GM19397 (cell line): Measurements from ENCODE around the gene SCYL1.

Experiments used
- ATAC-seq: cut with Tn5 transposase; IDR thresholded peaks from one replicate; pipeline ENCODE4 v1.9.1; 2021; ENCODE audit warnings: mild to moderate bottlenecking, moderate library complexity; ENCODE audit not compliant: unreplicated experiment

Gene SCYL1

GRCh38 chr11:65524741-65525545, at the start of gene SCYL1:
Gene SCYL1, plus strand, starts transcription at chr11:65525083. Its CDS starts 71 bp downstream, at chr11:65525154.
- ATAC-seq = peak; percentile 59

GRCh38 chr11:65476632-65477148, 48.2 kb upstream of the SCYL1 start:
- no peak for ATAC-seq

- peak; percentile 86 for ATAC-seq
Measured at GRCh38 chr11:65477149-65477965, 47.5 kb upstream of the SCYL1 start.

GRCh38 chr11:65478388-65479183, 46.3 kb upstream of the SCYL1 start:
- no peak for ATAC-seq

GRCh38 chr11:65479184-65480145, 45.4 kb upstream of the SCYL1 start:
- no peak for ATAC-seq

GRCh38 chr11:65482306-65482850, 42.5 kb upstream of the SCYL1 start:
- ATAC-seq = no peak

- ATAC-seq = no peak
Measured at GRCh38 chr11:65485920-65486219, 39.0 kb upstream of the SCYL1 start.

GRCh38 chr11:65486570-65487466, 38.1 kb upstream of the SCYL1 start:
- ATAC-seq = no peak

- peak; percentile 50 for ATAC-seq
Measured at GRCh38 chr11:65487467-65488272, 37.2 kb upstream of the SCYL1 start.

GRCh38 chr11:65488273-65489034, 36.4 kb upstream of the SCYL1 start:
- no peak for ATAC-seq

- no peak for ATAC-seq
Measured at GRCh38 chr11:65489035-65489705, 35.7 kb upstream of the SCYL1 start.

- no peak for ATAC-seq
Measured at GRCh38 chr11:65489706-65490320, 35.1 kb upstream of the SCYL1 start.

GRCh38 chr11:65491163-65491465, 33.8 kb upstream of the SCYL1 start:
- ATAC-seq = no peak

- no peak for ATAC-seq
Measured at GRCh38 chr11:65491614-65492386, 33.1 kb upstream of the SCYL1 start.

- ATAC-seq = no peak
Measured at GRCh38 chr11:65492387-65492636, 32.6 kb upstream of the SCYL1 start.
